Hair follicle dermal papilla cell (primary cell): ENCODE measurements around the gene SCLY. TPM values are rescaled to one million over a fixed set of nuclear protein-coding genes. Genes with fewer than 3 reads are reported as not detected.

Experiments
- small RNA-seq: library from RNA; depleted of rRNA; stranded (forward); fragments of <200 nt; gene quantifications from one replicate; pipeline ENCODE3, GENCODE V24; 2012
- total RNA-seq: library from RNA; depleted of rRNA; stranded (reverse); fragments of >200 nt; gene quantifications from 2 replicates; pipeline ENCODE4 v1.2.3, GENCODE V29; 2012

Gene SCLY
- total RNA-seq: 15.6 and 16.3 TPM in 2 replicates

GRCh38 chr2:238060542-238061314, at the start of gene SCLY:
Gene SCLY (plus strand): TSS chr2:238061001. CDS start chr2:238061055, 54 bp downstream.

GRCh38 chr2:238100049-238100820, 39.4 kb downstream of the SCLY start, which contains the start of gene ESPNL:
Gene ESPNL (plus strand): TSS chr2:238100340. CDS start chr2:238100420, 80 bp downstream.

GRCh38 chr2:238138331-238139195, 77.8 kb downstream of the SCLY start, which contains the start of gene KLHL30:
Gene KLHL30 (plus strand): TSS chr2:238138668. CDS start chr2:238140755, 2,087 bp downstream.

Small RNAs within 50 kb of the gene (small RNA-seq; reads per million reads assigned to genes)
- not detected for gene RNU6-1333P

Other genes with a start within 250 kb of the SCLY start
- 0.32 and 0.85 TPM in 2 replicates for gene RAMP1, start 201.4 kb upstream of the SCLY start, total RNA-seq
- 33.6 and 43.7 TPM in 2 replicates for gene UBE2F, start 94.0 kb upstream of the SCLY start, total RNA-seq
- 0.61 and 3.6 TPM in 2 replicates for gene ESPNL, start 39.3 kb downstream of the SCLY start, total RNA-seq
- gene KLHL30, start 77.7 kb downstream of the SCLY start, total RNA-seq: 1.8 and 3.6 TPM in 2 replicates
- 2.9 and 3.2 TPM in 2 replicates for gene ERFE, start 98.0 kb downstream of the SCLY start, total RNA-seq
- gene ILKAP, start 142.7 kb downstream of the SCLY start, total RNA-seq: 14.1 and 18.7 TPM in 2 replicates
- 1.5 and 2.1 TPM in 2 replicates for gene HES6, start 179.0 kb downstream of the SCLY start, total RNA-seq
- 11.2 and 13.5 TPM in 2 replicates for gene PER2, start 227.6 kb downstream of the SCLY start, total RNA-seq